NCI-H2196 (cell line): ENCODE measurements around the gene NECTIN1.

Experiments used
- DNase-seq: peaks from one replicate; lab custom pipeline; 2025; ENCODE audit not compliant: unreplicated experiment; lab: John Stamatoyannopoulos, UW

The NECTIN1 gene

DNA sequence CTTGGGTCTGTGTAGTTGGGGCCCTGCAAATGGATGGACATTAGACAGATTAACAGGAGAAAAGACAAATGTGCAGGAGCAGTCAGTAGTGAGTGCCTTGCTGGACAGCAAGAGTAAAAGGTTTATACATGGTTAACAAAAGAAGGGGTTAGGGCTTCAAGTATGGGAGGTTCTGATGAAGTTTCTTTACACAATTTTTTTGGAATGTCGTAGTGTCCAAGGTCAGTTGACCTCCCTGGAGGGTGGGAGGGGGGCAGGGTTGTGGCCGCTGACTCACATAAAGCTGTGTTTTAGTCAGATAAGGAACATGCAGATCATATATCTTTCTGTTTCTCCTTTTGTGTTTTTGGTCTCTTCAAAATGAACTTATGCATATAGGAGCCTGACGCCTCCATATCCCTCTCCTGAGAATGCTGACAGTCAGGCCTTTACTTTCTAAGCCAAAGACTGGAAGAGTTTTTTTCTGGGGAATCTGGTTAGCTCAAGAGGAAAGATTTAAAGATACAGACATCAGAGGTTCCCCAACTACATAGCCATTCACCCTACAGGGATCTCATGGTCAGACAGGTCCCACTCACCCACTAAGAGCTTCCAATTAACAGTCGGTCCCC is 134.3 kb downstream of the NECTIN1 start:
- DNase-seq = no peak

DNA sequence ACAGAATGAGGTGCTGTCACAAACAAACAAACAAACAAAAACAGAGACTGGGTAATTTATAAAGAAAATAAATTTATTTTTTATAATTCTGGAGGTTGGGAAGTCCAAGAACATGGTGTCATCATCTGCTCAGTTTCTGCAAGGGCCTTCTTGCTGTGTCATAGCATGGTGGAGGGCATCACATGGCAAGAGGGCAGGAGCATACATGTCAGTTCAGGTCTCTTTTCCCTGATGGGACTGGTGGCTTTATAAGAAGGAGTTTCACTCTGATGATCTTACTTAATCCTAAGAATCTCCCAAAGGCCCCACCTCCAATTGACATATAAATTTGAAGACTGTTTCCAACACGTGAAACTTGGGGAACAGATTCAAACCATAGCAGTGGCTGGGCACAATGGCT is 135.7 kb downstream of the NECTIN1 start:
- no peak for DNase-seq

DNA sequence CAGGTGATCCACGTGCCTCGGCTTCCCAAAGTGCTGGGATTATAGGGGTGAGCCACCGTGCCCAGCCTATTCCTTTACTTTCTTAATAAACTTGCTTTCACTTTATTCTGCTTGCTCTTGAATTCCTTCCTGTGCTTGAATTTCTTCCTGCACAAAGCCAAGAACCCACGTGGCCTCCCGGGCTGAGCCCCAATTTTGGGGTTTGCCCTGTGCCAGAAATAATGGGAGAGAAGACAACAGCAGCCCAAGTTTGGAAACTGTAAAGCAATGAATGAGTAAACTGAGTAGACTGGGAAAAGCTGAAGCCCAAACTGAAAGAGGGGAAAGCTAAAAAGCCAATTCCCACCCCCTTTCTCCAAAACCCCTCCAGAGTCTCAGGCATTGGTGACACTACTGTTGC is 136.4 kb downstream of the NECTIN1 start:
- no peak for DNase-seq

DNA sequence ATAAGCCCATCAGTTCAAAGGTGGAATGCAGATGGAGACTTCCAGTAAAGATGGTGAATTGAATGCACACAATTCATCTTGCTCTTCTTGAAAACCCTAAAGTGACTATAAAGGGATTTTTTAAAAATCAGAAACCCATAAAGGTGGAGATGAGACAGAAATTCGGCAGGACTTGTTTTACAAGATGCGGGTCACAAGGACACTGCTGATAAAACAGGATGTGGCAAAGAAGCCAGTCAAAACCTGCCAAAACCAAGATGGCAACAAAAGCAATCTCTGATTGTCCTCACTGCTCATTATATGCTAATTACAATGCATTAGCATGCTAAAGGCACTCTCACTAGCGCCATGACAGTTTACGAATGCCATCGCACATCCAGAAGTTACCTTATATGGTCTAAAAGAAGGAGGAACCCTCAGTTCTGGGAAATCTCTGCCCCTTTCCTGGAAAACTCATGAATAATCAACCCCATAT is 137.1 kb downstream of the NECTIN1 start:
- no peak for DNase-seq

DNA sequence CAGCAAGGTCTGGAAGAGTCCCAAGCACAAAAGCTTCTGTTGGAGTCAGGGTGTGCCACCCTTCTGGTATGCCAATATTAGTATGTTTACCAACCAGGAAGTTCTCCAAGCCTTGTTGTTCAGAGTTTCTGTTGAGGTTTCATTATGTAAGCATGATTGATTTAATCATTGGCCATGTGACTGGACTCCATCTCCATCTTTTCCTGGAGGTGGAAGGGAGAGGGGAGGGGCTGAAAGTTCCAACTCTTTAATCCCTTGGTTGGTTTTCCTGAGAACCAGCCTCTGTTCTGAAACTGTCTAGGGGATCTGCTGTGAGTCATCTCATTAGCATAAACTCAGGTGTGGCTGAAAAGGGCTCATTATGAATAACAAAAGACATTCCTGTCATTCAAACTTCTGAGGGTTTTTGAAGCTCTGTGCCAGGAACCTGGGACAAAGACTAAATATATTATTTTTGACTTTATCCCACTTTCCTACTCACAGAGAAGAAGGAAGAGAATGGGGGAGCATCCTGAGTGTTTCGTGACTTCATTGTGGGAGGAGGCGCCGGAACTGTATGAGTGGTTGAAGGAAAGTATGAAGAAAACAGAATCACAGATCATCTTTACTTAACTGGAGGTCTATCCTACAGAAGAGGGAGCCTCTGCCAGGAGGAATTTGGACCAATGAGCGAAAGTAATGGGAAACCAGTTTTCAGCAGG is 138.2 kb downstream of the NECTIN1 start:
- DNase-seq = no peak

DNA sequence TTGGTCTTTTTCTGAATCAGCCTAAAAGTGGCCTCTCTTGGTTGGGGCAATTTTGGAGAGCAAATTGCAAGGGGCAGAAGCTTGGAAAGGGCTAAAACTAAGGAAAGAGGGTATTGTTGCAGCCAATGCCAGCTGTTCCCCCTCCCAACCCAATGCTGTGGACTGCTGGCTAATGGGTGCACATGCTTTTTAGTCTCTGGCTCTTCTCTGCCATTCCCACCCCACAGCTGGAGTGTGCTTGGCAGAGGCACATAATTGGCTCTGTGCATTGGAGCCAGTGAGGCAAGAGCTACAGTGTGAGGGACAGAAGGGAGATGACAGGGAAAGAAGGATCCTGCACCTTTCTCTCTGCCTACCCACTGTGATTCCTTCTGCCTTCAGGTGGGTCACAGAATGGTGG is 140.0 kb downstream of the NECTIN1 start:
- no peak for DNase-seq
